MCF 10A (cell line): ENCODE measurements around the gene SUSD2. TPM values are rescaled to one million over a fixed set of nuclear protein-coding genes. Genes with fewer than 3 reads are reported as not detected.

ENCODE experiments used
- BruUV-seq: library from RNA; stranded (reverse); fragments of 400-500 nt; replicated peaks from 2 replicates; lab custom pipeline; 2021; lab: Mats Ljungman, UMichigan
- CTCF ChIA-PET: fragments of 300-600 bp; sonication (Branson Sonifier 250); formaldehyde crosslinking; extraction: SDS; loops from one replicate; lab custom pipeline; 2021; ENCODE audit warnings: antibody characterized with exemption, inconsistent platforms; lab: Yijun Ruan, JAX
- POLR2A ChIA-PET: fragments of 300-600, 350-650 bp; sonication (Branson Sonifier 250); formaldehyde crosslinking; extraction: SDS; loops from one replicate; lab custom pipeline; 2020; ENCODE audit warnings: antibody characterized with exemption, inconsistent platforms; lab: Yijun Ruan, JAX
- DNase-seq: peaks from one replicate; pipeline ENCODE4 v3.0.0-alpha.2; 2018; ENCODE audit not compliant: unreplicated experiment
- H3K27ac Mint-ChIP-seq: one replicate; pipeline ENCODE4 v1.8.0; 2022; ENCODE audit warnings: mild to moderate bottlenecking, low read depth, mixed read lengths; ENCODE audit not compliant: unreplicated experiment
- H3K27me3 Mint-ChIP-seq: one replicate; pipeline ENCODE4 v1.8.0; 2022; ENCODE audit warnings: mixed read lengths; ENCODE audit not compliant: insufficient read depth, unreplicated experiment
- H3K36me3 Mint-ChIP-seq: one replicate; pipeline ENCODE4 v1.8.0; 2022; ENCODE audit warnings: mild to moderate bottlenecking, moderate library complexity, mixed read lengths; ENCODE audit not compliant: insufficient read depth, unreplicated experiment
- H3K4me1 Mint-ChIP-seq: one replicate; pipeline ENCODE4 v1.8.0; 2022; ENCODE audit warnings: mixed read lengths; ENCODE audit not compliant: insufficient read depth, unreplicated experiment
- H3K4me3 Mint-ChIP-seq: one replicate; pipeline ENCODE4 v1.8.0; 2022; ENCODE audit warnings: mild to moderate bottlenecking, moderate library complexity, mixed read lengths; ENCODE audit not compliant: unreplicated experiment
- H3K9me3 Mint-ChIP-seq: one replicate; pipeline ENCODE4 v1.8.0; 2022; ENCODE audit warnings: mixed read lengths; ENCODE audit not compliant: unreplicated experiment
- CTCF ChIP-seq: fragments of 200-600 bp; IDR thresholded peaks from one replicate; pipeline ENCODE4 v1.8.0; 2022; ENCODE audit warnings: antibody characterized with exemption, mild to moderate bottlenecking; ENCODE audit not compliant: unreplicated experiment
- intact Hi-C: fragments of 100-400 bp; cut with micrococcal nuclease; formaldehyde crosslinking; loops from 2 replicates; pipeline ENCODE4 v1.14.1; 2022
- total RNA-seq: library from RNA; stranded (reverse); gene quantifications from 2 replicates; pipeline ENCODE4 v1.2.3, GENCODE V29; 2022

Gene SUSD2
- total RNA-seq, 1 experiment from 2014 or later: 32.8 TPM

- no peak overlapping the region for H3K27ac Mint-ChIP-seq
- peaks cover 5% of the 10 kb centered on the region for H3K36me3 Mint-ChIP-seq
- no peak overlapping the region for H3K4me3 Mint-ChIP-seq
- ChIA-PET POLR2A (interaction anchor here (0.6 kb wide), 1 partner anchor 20 kb away, joined by 3 read pairs; no protein-coding TSS in a partner anchor), CTCF (interaction anchor here (0.6 to 3.9 kb wide), 15 partner anchors 8 to 194 kb away, joined by 3 to 35 read pairs (median 4); no protein-coding TSS in a partner anchor)
- DNase-seq: no peak
- H3K27me3 Mint-ChIP-seq: no peaks in the 10 kb centered on the region
- intact Hi-C loops: no loop called here
- peaks cover 13% of the 10 kb centered on the region for H3K4me1 Mint-ChIP-seq
- no peaks in the 10 kb centered on the region for H3K9me3 Mint-ChIP-seq
- BruUV-seq: no TSS peak
- TF ChIP-seq CTCF: no peak
These were observed 26.5 kb upstream of the SUSD2 start for GRCh38 chr22:24154826-24155225.

DNA sequence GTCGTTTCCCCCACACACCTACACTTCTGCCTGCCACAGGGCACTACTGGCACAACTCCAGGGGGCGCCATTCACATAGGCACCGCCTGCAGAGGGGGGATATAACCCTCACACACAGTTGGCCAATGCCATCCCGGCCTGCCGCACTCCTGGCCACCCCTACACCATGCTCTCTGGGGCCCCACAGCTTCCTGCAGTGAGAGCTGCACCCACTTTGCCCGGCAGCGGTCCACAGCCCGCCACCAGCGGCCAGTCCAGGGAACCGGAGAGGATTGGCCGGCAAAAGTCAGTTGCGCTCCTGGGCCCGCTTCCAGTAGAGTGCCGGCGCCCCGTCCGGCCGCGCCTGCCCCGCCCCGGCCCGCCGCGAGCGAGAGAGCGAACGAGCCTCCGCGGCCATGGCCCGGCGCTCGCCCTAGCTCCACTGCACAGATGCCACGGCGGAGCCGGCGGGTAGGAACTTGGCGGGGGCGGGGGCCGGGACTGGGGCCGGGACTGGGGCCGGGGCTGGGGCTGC, 25.6 kb upstream of the SUSD2 start:
- TF ChIP-seq CTCF: peak; percentile 42
- no TSS peak for BruUV-seq

GRCh38 chr22:24156141-24156912, 25.0 kb upstream of the SUSD2 start:
- peak overlapping the region; percentile 70 for H3K4me3 Mint-ChIP-seq
- DNase-seq: peak; percentile 38
- BruUV-seq: no TSS peak
- ChIA-PET POLR2A (interaction anchor here (2.4 kb wide), 1 partner anchor 10 kb away, joined by 11 read pairs; no protein-coding TSS in a partner anchor), CTCF (interaction anchor here (0.5 to 3.9 kb wide), 16 partner anchors 9 to 1405 kb away, joined by 3 to 35 read pairs (median 4); no protein-coding TSS in a partner anchor)
- H3K27ac Mint-ChIP-seq: no peak overlapping the region
- H3K36me3 Mint-ChIP-seq: peaks cover 5% of the 10 kb centered on the region
- no peaks in the 10 kb centered on the region for H3K27me3 Mint-ChIP-seq
- H3K4me1 Mint-ChIP-seq: peaks cover 13% of the 10 kb centered on the region
- TF ChIP-seq CTCF: no peak
- intact Hi-C loops: loop anchor here (2.0 kb wide), 1 partner anchor 50 kb away; no protein-coding TSS in a partner anchor
- no peaks in the 10 kb centered on the region for H3K9me3 Mint-ChIP-seq

More for the DNA sequence above, 25.6 kb upstream of the SUSD2 start:
- Mint-ChIP-seq H3K27me3 (no peaks in the 10 kb centered on the region), H3K27ac (no peak overlapping the region), H3K4me3 (peak overlapping the region; percentile 63), H3K36me3 (peaks cover 5% of the 10 kb centered on the region), H3K4me1 (peaks cover 13% of the 10 kb centered on the region), H3K9me3 (no peaks in the 10 kb centered on the region)
- intact Hi-C loops: loop anchor here (2.0 kb wide), 1 partner anchor 49 kb away; no protein-coding TSS in a partner anchor
- ChIA-PET CTCF (interaction anchor here (0.7 to 3.9 kb wide), 17 partner anchors 8 to 1404 kb away, joined by 3 to 35 read pairs (median 4); no protein-coding TSS in a partner anchor), POLR2A (interaction anchor here (2.4 kb wide), 1 partner anchor 10 kb away, joined by 11 read pairs; no protein-coding TSS in a partner anchor)
- DNase-seq: peak; percentile 74
